ENCODE measurements around the gene MGRN1. TPM values are rescaled to one million over a fixed set of nuclear protein-coding genes. Genes with fewer than 3 reads are reported as not detected.

Gene MGRN1
- total RNA-seq, 2 donors from 2014 or later = 66.9 to 71.4 TPM

- H3K27me3 Mint-ChIP-seq (ENCODE audit: insufficient read depth) = peaks cover 8% of the 10 kb centered on the region
- peaks cover 10% of the 10 kb centered on the region for H3K9me3 ChIP-seq (ENCODE audit: control insufficient read depth, low read length)
- peaks cover 12% of the 10 kb centered on the region for H3K4me1 Mint-ChIP-seq
- no peaks in the 10 kb centered on the region for H3K36me3 ChIP-seq (ENCODE audit: control insufficient read depth, insufficient read depth, low read length)
- peak; percentile 42 for DNase-seq
- H3K27ac Mint-ChIP-seq = no peak overlapping the region
- no peak overlapping the region for H3K4me3 Mint-ChIP-seq
- no peak for TF ChIP-seq CTCF (conservative IDR thresholded peaks at IDR 0.05)
- H3K27me3 ChIP-seq (ENCODE audit: control insufficient read depth, insufficient read depth, low read length, poor library complexity, severe bottlenecking) = no peaks in the 10 kb centered on the region
- no peak overlapping the region for H3K27ac ChIP-seq (ENCODE audit: low read depth, low read length)
- H3K9ac ChIP-seq (ENCODE audit: extremely low read depth, low read length, poor library complexity, severe bottlenecking) = no peak overlapping the region
- H3K9me3 Mint-ChIP-seq = peaks cover 13% of the 10 kb centered on the region
- no peak overlapping the region for H3K4me3 ChIP-seq (ENCODE audit: low read length)
- WGBS, 2 experiments (ENCODE audit: insufficient coverage in 1 of 2, insufficient read length in 1 of 2) = 83 to 92% methylated on average over 2 to 6 of the region's 6 CpGs
- H3K4me1 ChIP-seq (ENCODE audit: control insufficient read depth, insufficient read depth, low read length) = peaks cover 5% of the 10 kb centered on the region
- H3K36me3 Mint-ChIP-seq (ENCODE audit: low read depth) = no peaks in the 10 kb centered on the region
Observed at GRCh38 chr16:4591191-4591590, 33.4 kb upstream of the MGRN1 start.

GRCh38 chr16:4591706-4592470, 32.7 kb upstream of the MGRN1 start:
- no peak for TF ChIP-seq CTCF (conservative IDR thresholded peaks at IDR 0.05)
- Histone ChIP-seq H3K27me3 (ENCODE audit: control insufficient read depth, insufficient read depth, low read length, poor library complexity, severe bottlenecking) (no peaks in the 10 kb centered on the region), H3K4me1 (ENCODE audit: control insufficient read depth, insufficient read depth, low read length) (peaks cover 5% of the 10 kb centered on the region), H3K4me3 (ENCODE audit: low read length) (no peak overlapping the region), H3K36me3 (ENCODE audit: control insufficient read depth, insufficient read depth, low read length) (no peaks in the 10 kb centered on the region), H3K27ac (ENCODE audit: low read depth, low read length) (no peak overlapping the region), H3K9ac (ENCODE audit: extremely low read depth, low read length, poor library complexity, severe bottlenecking) (no peak overlapping the region), H3K9me3 (ENCODE audit: control insufficient read depth, low read length) (peaks cover 10% of the 10 kb centered on the region)
- no peak overlapping the region for H3K27ac Mint-ChIP-seq
- WGBS, 2 experiments (ENCODE audit: insufficient coverage in 1 of 2, insufficient read length in 1 of 2) = 94 to 97% methylated on average over 15 to 17 of the region's 17 CpGs
- DNase-seq = peak; percentile 71
- peaks cover 12% of the 10 kb centered on the region for H3K4me1 Mint-ChIP-seq
- H3K27me3 Mint-ChIP-seq (ENCODE audit: insufficient read depth) = peaks cover 7% of the 10 kb centered on the region
- H3K36me3 Mint-ChIP-seq (ENCODE audit: low read depth) = no peaks in the 10 kb centered on the region
- no peak overlapping the region for H3K4me3 Mint-ChIP-seq
- peaks cover 13% of the 10 kb centered on the region for H3K9me3 Mint-ChIP-seq

GRCh38 chr16:4593086-4593485, 31.5 kb upstream of the MGRN1 start:
- Histone ChIP-seq H3K9ac (ENCODE audit: extremely low read depth, low read length, poor library complexity, severe bottlenecking) (no peak overlapping the region), H3K9me3 (ENCODE audit: control insufficient read depth, low read length) (peaks cover 8% of the 10 kb centered on the region), H3K27ac (ENCODE audit: low read depth, low read length) (no peak overlapping the region), H3K27me3 (ENCODE audit: control insufficient read depth, insufficient read depth, low read length, poor library complexity, severe bottlenecking) (no peaks in the 10 kb centered on the region), H3K36me3 (ENCODE audit: control insufficient read depth, insufficient read depth, low read length) (no peaks in the 10 kb centered on the region), H3K4me3 (ENCODE audit: low read length) (no peak overlapping the region), H3K4me1 (ENCODE audit: control insufficient read depth, insufficient read depth, low read length) (peaks cover 5% of the 10 kb centered on the region)
- peak overlapping the region; percentile 15 for H3K4me3 Mint-ChIP-seq
- H3K27ac Mint-ChIP-seq = peak overlapping the region; percentile 28
- H3K9me3 Mint-ChIP-seq = peaks cover 12% of the 10 kb centered on the region
- no peaks in the 10 kb centered on the region for H3K36me3 Mint-ChIP-seq (ENCODE audit: low read depth)
- H3K4me1 Mint-ChIP-seq = peaks cover 12% of the 10 kb centered on the region
- DNase-seq = peak; percentile 92
- no peak for TF ChIP-seq CTCF (conservative IDR thresholded peaks at IDR 0.05)
- 29 to 43% methylated on average over 13 to 16 of the region's 16 CpGs for WGBS, 2 experiments (ENCODE audit: insufficient coverage in 1 of 2, insufficient read length in 1 of 2)
- H3K27me3 Mint-ChIP-seq (ENCODE audit: insufficient read depth) = peaks cover 7% of the 10 kb centered on the region
